ENCODE data around the gene CKAP2.
"Not testable (repeated sequence)": the region's sequence is repeated elsewhere in the genome, so short reads cannot be mapped to it uniquely, and the experiment has no call there.

DNA sequence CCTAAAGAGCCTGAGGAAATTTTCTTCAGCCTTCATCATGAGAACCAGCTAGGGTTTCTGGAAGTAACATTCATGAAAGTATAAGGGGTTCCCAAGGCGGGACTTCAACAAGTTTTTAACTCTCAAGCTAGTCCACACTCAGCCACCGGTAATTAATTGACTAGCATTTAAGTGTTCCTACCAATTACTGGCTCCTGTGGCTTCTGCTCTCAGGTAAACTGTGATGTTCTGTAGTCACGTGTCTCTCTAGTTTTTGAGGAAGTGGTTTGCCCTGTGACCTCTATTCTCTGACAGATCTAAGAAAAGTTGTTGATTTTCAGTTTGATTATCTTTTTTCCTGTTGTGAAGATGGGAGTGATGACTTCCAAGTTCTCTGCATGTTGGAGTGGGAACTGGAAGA lies 42.7 kb downstream of the CKAP2 start:
- TF ChIP-seq CTCF (IDR thresholded peaks at IDR 0.05); POLR2A (IDR thresholded peaks at IDR 0.05); EP300 (IDR thresholded peaks at IDR 0.05; ENCODE audit: low read depth); POLR2AphosphoS5 (IDR thresholded peaks at IDR 0.05): not testable (repeated sequence)
